Uterus (tissue), 2 donors: ENCODE data around the gene ITGB5.

Experiments
- POLR2A ChIP-seq, 2 donors: fragments of 450-650 bp; IDR thresholded peaks; one replicate each; pipeline ENCODE4 v1.6.1; 2016; ENCODE audit warnings: antibody characterized with exemption in 2 of 2, mild to moderate bottlenecking in 1 of 2, moderate library complexity in 1 of 2
- TF ChIP-seq, protein P1 (sequence below), 4 experiments: fragments of 200-600 bp in 2 of 4; fragments of 450-650 bp in 2 of 4; sonication (generic) in 2 of 4; IDR thresholded peaks; one replicate each; pipeline ENCODE4 v1.5.1; 2016 to 2019; ENCODE audit warnings: antibody characterized with exemption in 4 of 4, mild to moderate bottlenecking in 2 of 4, moderate library complexity in 1 of 4

DNA sequence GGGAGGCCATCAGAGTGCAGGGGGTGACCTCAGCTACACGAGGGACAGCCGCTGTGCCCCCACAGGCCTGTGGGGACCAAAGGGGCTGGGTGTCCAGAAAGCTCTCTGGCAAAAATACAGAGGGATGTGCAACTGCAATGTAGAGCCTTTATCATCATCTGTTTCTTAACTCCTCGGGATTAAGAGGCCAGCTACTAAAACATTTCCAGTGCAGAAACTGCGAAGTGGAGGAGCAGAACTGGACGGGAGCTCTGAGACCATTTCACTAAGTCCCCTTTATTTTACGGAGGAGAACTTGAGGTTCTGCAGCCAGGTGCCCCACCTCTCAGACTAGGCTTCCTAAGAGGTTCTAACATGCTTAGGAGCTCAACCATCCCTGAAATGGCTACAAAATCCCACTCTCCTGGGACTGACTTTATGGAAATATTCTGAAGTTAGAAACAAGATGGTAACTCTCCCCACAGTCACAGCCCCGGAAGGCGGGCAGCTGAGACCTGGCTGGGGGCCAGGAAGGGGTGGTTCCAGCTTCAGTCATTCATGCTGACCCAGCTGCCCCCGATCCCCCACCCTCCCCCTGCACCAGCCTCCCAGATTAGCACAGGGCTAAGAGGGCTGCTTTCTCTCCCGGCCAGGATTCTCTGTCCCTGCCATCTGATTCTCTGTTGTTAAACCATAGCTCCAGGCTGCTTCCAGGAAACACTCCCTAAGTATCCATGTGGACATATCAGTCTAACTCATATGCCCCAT, 116.7 kb downstream of the ITGB5 start:
- no peak for TF ChIP-seq POLR2A (IDR thresholded peaks at IDR 0.05)
- TF ChIP-seq, protein P1, sequence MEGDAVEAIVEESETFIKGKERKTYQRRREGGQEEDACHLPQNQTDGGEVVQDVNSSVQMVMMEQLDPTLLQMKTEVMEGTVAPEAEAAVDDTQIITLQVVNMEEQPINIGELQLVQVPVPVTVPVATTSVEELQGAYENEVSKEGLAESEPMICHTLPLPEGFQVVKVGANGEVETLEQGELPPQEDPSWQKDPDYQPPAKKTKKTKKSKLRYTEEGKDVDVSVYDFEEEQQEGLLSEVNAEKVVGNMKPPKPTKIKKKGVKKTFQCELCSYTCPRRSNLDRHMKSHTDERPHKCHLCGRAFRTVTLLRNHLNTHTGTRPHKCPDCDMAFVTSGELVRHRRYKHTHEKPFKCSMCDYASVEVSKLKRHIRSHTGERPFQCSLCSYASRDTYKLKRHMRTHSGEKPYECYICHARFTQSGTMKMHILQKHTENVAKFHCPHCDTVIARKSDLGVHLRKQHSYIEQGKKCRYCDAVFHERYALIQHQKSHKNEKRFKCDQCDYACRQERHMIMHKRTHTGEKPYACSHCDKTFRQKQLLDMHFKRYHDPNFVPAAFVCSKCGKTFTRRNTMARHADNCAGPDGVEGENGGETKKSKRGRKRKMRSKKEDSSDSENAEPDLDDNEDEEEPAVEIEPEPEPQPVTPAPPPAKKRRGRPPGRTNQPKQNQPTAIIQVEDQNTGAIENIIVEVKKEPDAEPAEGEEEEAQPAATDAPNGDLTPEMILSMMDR (IDR thresholded peaks at IDR 0.05) = no peak
